ENCODE data around the gene PIK3R2. TPM values are rescaled to one million over a fixed set of nuclear protein-coding genes. Genes with fewer than 3 reads are reported as not detected.

Gene PIK3R2
- total and polyA plus RNA-seq, 2 of the 13 experiments (the other 11 are each of a cell fraction or from before 2014, with no cell fraction given): 18.6 to 25.3 TPM

DNA sequence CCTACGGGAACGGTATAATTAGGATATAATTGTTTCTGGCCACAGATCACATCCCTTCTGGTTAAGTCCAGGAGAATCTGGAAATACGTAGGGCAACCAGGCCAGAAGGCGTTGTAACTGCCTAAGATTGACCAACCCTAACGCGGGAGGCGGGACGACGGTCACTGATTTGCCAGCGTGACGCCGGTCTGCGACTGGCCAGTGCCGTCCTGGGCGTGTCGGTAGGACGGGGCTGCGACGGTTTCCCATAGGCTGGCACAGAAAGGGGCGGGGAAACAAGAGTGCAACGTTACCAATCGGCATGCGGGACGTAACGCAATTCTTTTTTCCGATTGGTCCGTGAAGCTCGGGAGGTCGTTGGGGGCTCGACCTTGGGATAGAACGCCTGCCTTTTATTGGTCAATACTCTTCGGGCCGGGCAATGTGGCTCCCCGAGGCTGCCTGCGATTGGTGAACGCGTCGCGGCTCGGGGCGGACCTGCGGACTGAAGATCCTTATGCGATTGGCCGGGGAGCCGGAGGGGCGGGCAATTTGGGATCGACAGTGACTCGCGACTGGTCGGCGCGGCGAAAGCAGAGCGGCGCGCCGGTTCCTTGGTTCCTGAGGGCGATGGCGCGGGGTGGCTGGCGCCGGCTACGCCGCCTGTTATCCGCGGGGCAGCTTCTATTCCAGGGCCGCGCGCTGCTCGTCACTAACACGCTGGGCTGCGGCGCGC is 39.9 kb downstream of the PIK3R2 start, which contains the start of gene MPV17L2 (continued):
- no peak for TF ChIP-seq REXO4 (CRISPR knock-in tag; IDR thresholded peaks at IDR 0.05; ENCODE audit: borderline replicate concordance)
- TF ChIP-seq, protein P1, sequence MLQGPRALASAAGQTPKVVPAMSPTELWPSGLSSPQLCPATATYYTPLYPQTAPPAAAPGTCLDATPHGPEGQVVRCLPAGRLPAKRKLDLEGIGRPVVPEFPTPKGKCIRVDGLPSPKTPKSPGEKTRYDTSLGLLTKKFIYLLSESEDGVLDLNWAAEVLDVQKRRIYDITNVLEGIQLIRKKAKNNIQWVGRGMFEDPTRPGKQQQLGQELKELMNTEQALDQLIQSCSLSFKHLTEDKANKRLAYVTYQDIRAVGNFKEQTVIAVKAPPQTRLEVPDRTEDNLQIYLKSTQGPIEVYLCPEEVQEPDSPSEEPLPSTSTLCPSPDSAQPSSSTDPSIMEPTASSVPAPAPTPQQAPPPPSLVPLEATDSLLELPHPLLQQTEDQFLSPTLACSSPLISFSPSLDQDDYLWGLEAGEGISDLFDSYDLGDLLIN (CRISPR knock-in tag; IDR thresholded peaks at IDR 0.05; ENCODE audit: borderline replicate concordance): peak; percentile 51; the same call in 1 of the 2 replicates
- TF ChIP-seq ASH2L (IDR thresholded peaks at IDR 0.05; ENCODE audit: insufficient read length, low read depth, low read length): peak; percentile 21
- TF ChIP-seq ZNF724P (CRISPR knock-in tag; IDR thresholded peaks at IDR 0.05; ENCODE audit: borderline replicate concordance): no peak
- TF ChIP-seq MIER2 (CRISPR knock-in tag; IDR thresholded peaks at IDR 0.05): no peak
- TF ChIP-seq, protein P2, sequence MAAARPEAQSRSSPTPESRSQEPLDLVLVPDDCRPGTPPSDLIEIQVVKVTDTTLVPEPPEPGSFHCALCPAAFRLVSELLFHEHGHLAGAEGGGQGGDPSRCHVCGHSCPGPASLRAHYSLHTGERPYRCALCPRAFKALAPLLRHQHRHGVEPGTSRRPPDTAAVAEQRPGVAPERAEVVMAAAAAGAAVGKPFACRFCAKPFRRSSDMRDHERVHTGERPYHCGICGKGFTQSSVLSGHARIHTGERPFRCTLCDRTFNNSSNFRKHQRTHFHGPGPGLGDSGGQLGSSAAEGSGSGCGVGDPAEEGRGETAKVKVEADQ (CRISPR knock-in tag; IDR thresholded peaks at IDR 0.05; ENCODE audit: borderline replicate concordance): 0 out of 2 replicates have a peak, but pooled peaks have one; percentile 63
- TF ChIP-seq NFE2L2 (IDR thresholded peaks at IDR 0.05; ENCODE audit: low read length): no peak
- TF ChIP-seq ZC3H4 (CRISPR knock-in tag; IDR thresholded peaks at IDR 0.05; ENCODE audit: borderline replicate concordance): no peak
- TF ChIP-seq ZNF33A (CRISPR knock-in tag; IDR thresholded peaks at IDR 0.05; ENCODE audit: borderline replicate concordance): no peak
- TF ChIP-seq, protein P3, sequence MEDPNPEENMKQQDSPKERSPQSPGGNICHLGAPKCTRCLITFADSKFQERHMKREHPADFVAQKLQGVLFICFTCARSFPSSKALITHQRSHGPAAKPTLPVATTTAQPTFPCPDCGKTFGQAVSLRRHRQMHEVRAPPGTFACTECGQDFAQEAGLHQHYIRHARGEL (CRISPR knock-in tag; IDR thresholded peaks at IDR 0.05): no peak
- no peak for TF ChIP-seq ZSCAN29 (CRISPR knock-in tag; conservative IDR thresholded peaks at IDR 0.05)
- TF ChIP-seq SOX5 (CRISPR knock-in tag; IDR thresholded peaks at IDR 0.05; ENCODE audit: borderline replicate concordance): no peak
- TF ChIP-seq, protein P4, sequence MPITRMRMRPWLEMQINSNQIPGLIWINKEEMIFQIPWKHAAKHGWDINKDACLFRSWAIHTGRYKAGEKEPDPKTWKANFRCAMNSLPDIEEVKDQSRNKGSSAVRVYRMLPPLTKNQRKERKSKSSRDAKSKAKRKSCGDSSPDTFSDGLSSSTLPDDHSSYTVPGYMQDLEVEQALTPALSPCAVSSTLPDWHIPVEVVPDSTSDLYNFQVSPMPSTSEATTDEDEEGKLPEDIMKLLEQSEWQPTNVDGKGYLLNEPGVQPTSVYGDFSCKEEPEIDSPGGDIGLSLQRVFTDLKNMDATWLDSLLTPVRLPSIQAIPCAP (CRISPR knock-in tag; IDR thresholded peaks at IDR 0.05; ENCODE audit: low read depth): no peak
- TF ChIP-seq FOXJ3 (CRISPR knock-in tag; IDR thresholded peaks at IDR 0.05; ENCODE audit: borderline replicate concordance): 0 out of 2 replicates have a peak, but pooled peaks have one; percentile 55
- TF ChIP-seq ZNF264 (CRISPR knock-in tag; IDR thresholded peaks at IDR 0.05): 0 out of 2 replicates have a peak, but pooled peaks have one; percentile 30
- TF ChIP-seq NFYC (CRISPR knock-in tag; IDR thresholded peaks at IDR 0.05): peak; percentile 99
- TF ChIP-seq ZNF629 (CRISPR knock-in tag; conservative IDR thresholded peaks at IDR 0.05): no peak
- no peak for TF ChIP-seq TSC22D2 (CRISPR knock-in tag; IDR thresholded peaks at IDR 0.05; ENCODE audit: borderline replicate concordance)
- TF ChIP-seq, protein P5, sequence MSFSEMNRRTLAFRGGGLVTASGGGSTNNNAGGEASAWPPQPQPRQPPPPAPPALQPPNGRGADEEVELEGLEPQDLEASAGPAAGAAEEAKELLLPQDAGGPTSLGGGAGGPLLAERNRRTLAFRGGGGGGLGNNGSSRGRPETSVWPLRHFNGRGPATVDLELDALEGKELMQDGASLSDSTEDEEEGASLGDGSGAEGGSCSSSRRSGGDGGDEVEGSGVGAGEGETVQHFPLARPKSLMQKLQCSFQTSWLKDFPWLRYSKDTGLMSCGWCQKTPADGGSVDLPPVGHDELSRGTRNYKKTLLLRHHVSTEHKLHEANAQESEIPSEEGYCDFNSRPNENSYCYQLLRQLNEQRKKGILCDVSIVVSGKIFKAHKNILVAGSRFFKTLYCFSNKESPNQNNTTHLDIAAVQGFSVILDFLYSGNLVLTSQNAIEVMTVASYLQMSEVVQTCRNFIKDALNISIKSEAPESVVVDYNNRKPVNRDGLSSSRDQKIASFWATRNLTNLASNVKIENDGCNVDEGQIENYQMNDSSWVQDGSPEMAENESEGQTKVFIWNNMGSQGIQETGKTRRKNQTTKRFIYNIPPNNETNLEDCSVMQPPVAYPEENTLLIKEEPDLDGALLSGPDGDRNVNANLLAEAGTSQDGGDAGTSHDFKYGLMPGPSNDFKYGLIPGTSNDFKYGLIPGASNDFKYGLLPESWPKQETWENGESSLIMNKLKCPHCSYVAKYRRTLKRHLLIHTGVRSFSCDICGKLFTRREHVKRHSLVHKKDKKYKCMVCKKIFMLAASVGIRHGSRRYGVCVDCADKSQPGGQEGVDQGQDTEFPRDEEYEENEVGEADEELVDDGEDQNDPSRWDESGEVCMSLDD (CRISPR knock-in tag; IDR thresholded peaks at IDR 0.05; ENCODE audit: borderline replicate concordance): no peak
- TF ChIP-seq, protein P6, sequence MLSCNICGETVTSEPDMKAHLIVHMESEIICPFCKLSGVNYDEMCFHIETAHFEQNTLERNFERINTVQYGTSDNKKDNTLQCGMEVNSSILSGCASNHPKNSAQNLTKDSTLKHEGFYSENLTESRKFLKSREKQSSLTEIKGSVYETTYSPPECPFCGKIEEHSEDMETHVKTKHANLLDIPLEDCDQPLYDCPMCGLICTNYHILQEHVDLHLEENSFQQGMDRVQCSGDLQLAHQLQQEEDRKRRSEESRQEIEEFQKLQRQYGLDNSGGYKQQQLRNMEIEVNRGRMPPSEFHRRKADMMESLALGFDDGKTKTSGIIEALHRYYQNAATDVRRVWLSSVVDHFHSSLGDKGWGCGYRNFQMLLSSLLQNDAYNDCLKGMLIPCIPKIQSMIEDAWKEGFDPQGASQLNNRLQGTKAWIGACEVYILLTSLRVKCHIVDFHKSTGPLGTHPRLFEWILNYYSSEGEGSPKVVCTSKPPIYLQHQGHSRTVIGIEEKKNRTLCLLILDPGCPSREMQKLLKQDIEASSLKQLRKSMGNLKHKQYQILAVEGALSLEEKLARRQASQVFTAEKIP (CRISPR knock-in tag; IDR thresholded peaks at IDR 0.05; ENCODE audit: borderline replicate concordance): no peak
- TF ChIP-seq MEIS2 (CRISPR knock-in tag; IDR thresholded peaks at IDR 0.05): no peak
